Measurements from ENCODE around the gene NSG1. TPM values are rescaled to one million over a fixed set of nuclear protein-coding genes. Genes with fewer than 3 reads are reported as not detected.
"Not testable (repeated sequence)": the region's sequence is repeated elsewhere in the genome, so short reads cannot be mapped to it uniquely, and the experiment has no call there.

NSG1 gene
- total RNA-seq, 2 donors from 2014 or later = 17.1 to 88.8 TPM

DNA sequence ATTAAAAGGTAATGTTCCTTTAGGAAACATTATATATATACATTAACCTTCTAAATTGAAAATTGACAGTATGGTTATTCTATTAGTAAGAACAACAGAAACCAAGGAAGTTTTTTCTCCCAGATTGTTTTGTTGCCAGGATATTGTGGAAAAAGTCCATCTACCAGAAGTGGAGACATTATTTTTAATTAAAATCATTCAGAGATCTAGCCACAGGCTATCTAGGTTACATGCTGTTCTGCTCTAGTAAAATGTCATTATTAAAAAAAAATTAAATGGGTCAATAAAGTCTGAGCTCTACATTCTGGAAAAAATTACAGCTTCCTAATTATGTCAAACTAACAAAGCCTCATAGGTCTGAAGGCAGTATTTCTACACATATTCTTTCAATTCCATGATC lies 74.3 kb downstream of the NSG1 start:
- no peak for DNase-seq (ENCODE audit: low spot score)
- Histone ChIP-seq H3K36me3 (peaks cover 0 to 11% of the 10 kb centered on the region in 2 donors), H3K9me3 (no peaks in the 10 kb centered on the region), H3K4me3 (no peak overlapping the region), H3K27me3 (replicated peaks; ENCODE audit: insufficient read depth) (no peaks in the 10 kb centered on the region), H3K4me1 (replicated peaks) (no peaks in the 10 kb centered on the region), H3K27ac (no peak overlapping the region)
- intact Hi-C loops (cut with DNase I) = no loop called here
- TF ChIP-seq POLR2AphosphoS5 (IDR thresholded peaks at IDR 0.05) (no peak), POLR2A (IDR thresholded peaks at IDR 0.05) (no peak)
- TF ChIP-seq, protein P1, sequence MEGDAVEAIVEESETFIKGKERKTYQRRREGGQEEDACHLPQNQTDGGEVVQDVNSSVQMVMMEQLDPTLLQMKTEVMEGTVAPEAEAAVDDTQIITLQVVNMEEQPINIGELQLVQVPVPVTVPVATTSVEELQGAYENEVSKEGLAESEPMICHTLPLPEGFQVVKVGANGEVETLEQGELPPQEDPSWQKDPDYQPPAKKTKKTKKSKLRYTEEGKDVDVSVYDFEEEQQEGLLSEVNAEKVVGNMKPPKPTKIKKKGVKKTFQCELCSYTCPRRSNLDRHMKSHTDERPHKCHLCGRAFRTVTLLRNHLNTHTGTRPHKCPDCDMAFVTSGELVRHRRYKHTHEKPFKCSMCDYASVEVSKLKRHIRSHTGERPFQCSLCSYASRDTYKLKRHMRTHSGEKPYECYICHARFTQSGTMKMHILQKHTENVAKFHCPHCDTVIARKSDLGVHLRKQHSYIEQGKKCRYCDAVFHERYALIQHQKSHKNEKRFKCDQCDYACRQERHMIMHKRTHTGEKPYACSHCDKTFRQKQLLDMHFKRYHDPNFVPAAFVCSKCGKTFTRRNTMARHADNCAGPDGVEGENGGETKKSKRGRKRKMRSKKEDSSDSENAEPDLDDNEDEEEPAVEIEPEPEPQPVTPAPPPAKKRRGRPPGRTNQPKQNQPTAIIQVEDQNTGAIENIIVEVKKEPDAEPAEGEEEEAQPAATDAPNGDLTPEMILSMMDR (IDR thresholded peaks at IDR 0.05) = no peak

DNA sequence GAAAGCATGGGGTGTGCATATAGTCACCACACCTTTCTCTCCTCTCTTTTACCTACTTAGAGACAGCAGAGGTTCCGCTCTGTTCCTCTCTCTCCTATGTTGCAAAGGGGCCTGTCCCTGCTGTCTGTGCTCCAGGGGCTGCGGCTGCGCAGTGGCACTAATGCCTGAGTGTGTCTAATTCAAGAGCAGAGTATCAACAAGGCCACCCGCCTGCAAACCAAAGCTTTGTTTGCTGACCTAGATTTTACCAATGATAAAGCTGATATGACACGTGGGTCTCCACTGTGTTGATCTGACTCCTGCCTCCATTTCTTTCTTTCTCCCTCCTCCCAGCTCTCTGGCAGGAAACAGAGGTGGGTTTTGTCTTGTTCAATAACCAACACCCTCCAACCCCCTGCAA lies 74.9 kb downstream of the NSG1 start:
- no peaks in the 10 kb centered on the region for H3K27me3 ChIP-seq (replicated peaks; ENCODE audit: insufficient read depth)
- TF ChIP-seq, protein P1 (IDR thresholded peaks at IDR 0.05) = no peak
- TF ChIP-seq POLR2AphosphoS5 (IDR thresholded peaks at IDR 0.05) (no peak), POLR2A (IDR thresholded peaks at IDR 0.05) (no peak)
- peaks cover 0 to 6% of the 10 kb centered on the region in 2 donors for H3K36me3 ChIP-seq
- no peak for DNase-seq (ENCODE audit: low spot score)
- H3K4me1 ChIP-seq (replicated peaks) = no peaks in the 10 kb centered on the region
- H3K9me3 ChIP-seq = no peaks in the 10 kb centered on the region
- intact Hi-C loops (cut with DNase I) = no loop called here
- no peak overlapping the region for H3K27ac ChIP-seq
- no peak overlapping the region for H3K4me3 ChIP-seq
- 53% methylated on average over 5 of the region's 5 CpGs for WGBS

DNA sequence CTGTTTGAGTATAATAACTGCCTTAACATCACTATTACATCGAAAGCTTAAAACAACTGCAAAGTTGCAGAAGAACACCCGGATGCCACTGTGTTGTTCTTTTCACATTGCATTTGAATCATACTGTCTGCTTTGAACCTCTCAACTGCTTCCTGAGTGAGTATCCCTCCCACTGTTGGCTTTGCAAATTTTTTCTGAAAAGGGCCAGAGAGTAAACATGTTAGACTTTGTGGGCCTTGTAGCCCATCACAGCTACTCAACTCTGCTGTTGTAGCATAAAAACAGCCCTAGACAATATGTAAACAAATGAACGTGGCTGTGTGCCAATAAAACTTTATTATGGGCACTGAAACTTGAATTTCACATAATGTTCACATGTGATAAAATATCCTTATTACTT lies 76.1 kb downstream of the NSG1 start:
- H3K27me3 ChIP-seq (replicated peaks; ENCODE audit: insufficient read depth) = no peaks in the 10 kb centered on the region
- 45% methylated on average over 3 of the region's 3 CpGs for WGBS
- intact Hi-C loops (cut with DNase I) = no loop called here

DNA sequence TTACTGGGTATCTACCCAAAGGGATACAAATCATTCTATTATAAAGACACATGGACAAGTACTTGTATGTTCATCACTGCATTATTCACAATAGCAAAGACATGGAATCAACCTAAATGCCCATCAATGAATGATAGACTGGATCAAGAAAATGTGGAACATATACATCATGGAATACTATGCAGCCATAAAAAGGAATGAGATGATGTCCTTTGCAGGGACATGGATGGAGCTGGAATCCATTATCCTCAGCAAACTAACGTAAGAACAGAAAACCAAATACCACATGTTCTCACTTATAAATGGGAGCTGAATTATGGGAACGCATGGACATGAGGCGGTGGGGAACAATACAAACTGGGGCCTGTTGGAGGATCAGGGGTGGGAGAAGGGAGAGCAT lies 78.3 kb downstream of the NSG1 start:
- H3K27ac ChIP-seq; H3K27me3 ChIP-seq (replicated peaks; ENCODE audit: insufficient read depth); H3K4me3 ChIP-seq; H3K4me1 ChIP-seq (replicated peaks); DNase-seq (ENCODE audit: low spot score); H3K36me3 ChIP-seq; intact Hi-C loops (cut with DNase I); H3K9me3 ChIP-seq: not testable (repeated sequence)
- WGBS = 97% methylated on average over 3 of the region's 3 CpGs

More for the DNA sequence above, 76.1 kb downstream of the NSG1 start:
- DNase-seq (ENCODE audit: low spot score) = no peak
- TF ChIP-seq, protein P1 (IDR thresholded peaks at IDR 0.05) = no peak
- TF ChIP-seq POLR2A (IDR thresholded peaks at IDR 0.05) (no peak), POLR2AphosphoS5 (IDR thresholded peaks at IDR 0.05) (no peak)
- no peak overlapping the region for H3K4me3 ChIP-seq
- no peak overlapping the region for H3K27ac ChIP-seq
- no peaks in the 10 kb centered on the region for H3K9me3 ChIP-seq
- no peaks in the 10 kb centered on the region for H3K4me1 ChIP-seq (replicated peaks)
- peaks cover 0 to 3% of the 10 kb centered on the region in 2 donors for H3K36me3 ChIP-seq

Other genes with a start within 250 kb of the NSG1 start
- not detected for gene OTOP1, start 160.2 kb upstream of the NSG1 start, total RNA-seq
- gene TMEM128, start 138.9 kb upstream of the NSG1 start, total RNA-seq = 10 to 100 TPM; 14.7 to 35.8 TPM
- gene LYAR, start 96.9 kb upstream of the NSG1 start, total RNA-seq = 10 to 100 TPM in 1 of 2 donors, 1 to 10 TPM in 1; 9.0 to 19.1 TPM
- 10 to 100 TPM in 1 of 2 donors, 1 to 10 TPM in 1; 5.1 to 10.3 TPM for gene ZBTB49, start 96.9 kb upstream of the NSG1 start, total RNA-seq
- gene STX18, start 154.9 kb downstream of the NSG1 start, total RNA-seq = 10 to 100 TPM; 24.1 to 33.5 TPM